GM13976 (cell line): Measurements from ENCODE around the gene GNG7.

Experiments used
- DNase-seq: peaks from one replicate; pipeline ENCODE4 v3.0.0; 2012; ENCODE audit warnings: low spot score
- CTCF ChIP-seq: IDR thresholded peaks from 2 replicates; pipeline ENCODE4 v1.5.1; 2012; ENCODE audit warnings: borderline replicate concordance, mild to moderate bottlenecking; ENCODE audit not compliant: insufficient read depth; ENCODE audit errors: extremely low read depth, missing control alignments, control extremely low read depth
- in situ Hi-C: fragments of 300-500 bp; cut with MboI; formaldehyde crosslinking; loops from one replicate; pipeline ENCODE4 v1.12.0; 2022; ENCODE audit warnings: low sequenced_read_pairs, mixed read lengths, inconsistent platforms; ENCODE audit not compliant: unreplicated experiment

GNG7 gene

GRCh38 chr19:2732883-2733282 is 30.4 kb upstream of the GNG7 start:
- in situ Hi-C loops: no loop called here
- DNase-seq: no peak
- TF ChIP-seq CTCF: no peak

- in situ Hi-C loops: no loop called here
- no peak for DNase-seq
- no peak for TF ChIP-seq CTCF
These were observed 29.7 kb upstream of the GNG7 start for GRCh38 chr19:2732157-2732725.

- in situ Hi-C loops: no loop called here
- no peak for DNase-seq
- no peak for TF ChIP-seq CTCF
These were observed 28.9 kb upstream of the GNG7 start for GRCh38 chr19:2731181-2731995.

- no peak for TF ChIP-seq CTCF
- DNase-seq: no peak
- in situ Hi-C loops: no loop called here
These were observed 27.7 kb upstream of the GNG7 start for GRCh38 chr19:2729943-2730818.

- no peak for TF ChIP-seq CTCF
- in situ Hi-C loops: no loop called here
- no peak for DNase-seq
These were observed 26.4 kb upstream of the GNG7 start for GRCh38 chr19:2728783-2729387.

GRCh38 chr19:2727640-2727944 is 25.1 kb upstream of the GNG7 start:
- in situ Hi-C loops: no loop called here
- no peak for DNase-seq
- no peak for TF ChIP-seq CTCF
